ENCODE results near the gene C20orf202. TPM values are rescaled to one million over a fixed set of nuclear protein-coding genes. Genes with fewer than 3 reads are reported as not detected.

C20orf202 gene
- total and polyA plus RNA-seq, 9 of the 15 experiments (the other 6 are each of a cell fraction or from before 2014, with no cell fraction given) = 0.03 to 0.24 (median 0.15) TPM; not detected in 4

DNA sequence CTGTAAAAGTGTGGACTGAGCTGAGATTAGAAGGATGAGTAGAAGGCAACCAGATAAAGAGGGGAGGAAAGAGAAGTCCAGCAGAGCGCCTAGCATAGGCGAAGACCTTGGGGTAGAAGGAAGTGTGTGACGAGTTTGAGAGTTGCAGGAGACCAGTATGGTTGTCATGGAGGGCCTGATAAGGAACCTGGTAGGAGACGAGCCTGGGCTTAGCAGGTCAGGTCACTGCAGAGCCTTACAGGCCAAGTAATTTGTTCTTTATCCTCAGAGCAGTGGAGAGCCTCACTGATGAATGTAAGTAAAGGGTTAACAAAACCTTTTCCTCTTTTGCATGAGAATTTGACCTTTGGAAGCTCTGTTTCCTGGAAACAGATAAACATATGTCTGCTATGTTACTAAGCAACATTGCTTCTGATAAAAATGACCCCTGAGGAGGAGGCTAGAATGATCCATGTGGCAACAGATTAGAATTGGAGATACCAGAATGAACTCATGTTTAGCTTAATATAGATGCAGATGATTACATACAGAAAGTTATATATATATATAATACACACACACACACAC, 15.6 kb upstream of the C20orf202 start:
- H2AFZ ChIP-seq (ENCODE audit: low read depth, low read length) = peak overlapping the region; percentile 66
- peak overlapping the region in 1 of 2 experiments; percentile 60; a peak in 3 of 4 replicates for H3K9ac ChIP-seq (ENCODE audit: insufficient read depth in 1 of 2, low read depth in 2 of 2, low read length in 2 of 2)
- peak; percentile 85 for ATAC-seq
- H3K27me3 ChIP-seq (ENCODE audit: control insufficient read depth in 2 of 2, insufficient read depth in 2 of 2, low read length in 2 of 2) = no peaks in the 10 kb centered on the region
- DNase-seq (ENCODE audit: extremely low read depth in 1 of 4, low spot score in 3 of 4) = peak; percentile 57 to 90 (median 72)
- H3K4me2 ChIP-seq (ENCODE audit: insufficient read depth, low read length) = peak overlapping the region; percentile 63
- H3K36me3 ChIP-seq (ENCODE audit: control insufficient read depth, insufficient read depth, low read length) = no peaks in the 10 kb centered on the region
- peak overlapping the region; percentile 96 for H3K27ac ChIP-seq (ENCODE audit: extremely low read depth, low read depth, low read length)
- peaks cover 4% of the 10 kb centered on the region for H3K9me1 ChIP-seq (ENCODE audit: control insufficient read depth, insufficient read depth, low read length)
- in situ Hi-C loops (cut with MboI) = no loop called here
- 0% methylated on average over 3 of the region's 4 CpGs for whole genome bisulfite sequencing (ENCODE audit: insufficient coverage, low coverage, missing lambda C conversion rate)
- no peak overlapping the region for H3K4me3 ChIP-seq
- CTCF ChIA-PET (ENCODE audit: low intra/inter-chr PET ratio) = interaction anchor here (1.1 kb wide), 1 partner anchor 14 kb away, joined by 3 read pairs; no protein-coding TSS in a partner anchor
- peak; percentile 94 for FAIRE-seq
- H4K20me1 ChIP-seq (replicated peaks; ENCODE audit: control insufficient read depth, insufficient read depth, low read length) = no peaks in the 10 kb centered on the region
- POLR2A ChIA-PET = interaction anchor here (0.6 to 1.1 kb wide), 4 partner anchors 9 to 68 kb away, joined by 3 to 5 read pairs (median 4); partner anchors contain the start of gene C20orf202
- intact Hi-C loops (cut with micrococcal nuclease) = loop anchor here (10.0 kb wide), 1 partner anchor 373 kb away; no protein-coding TSS in a partner anchor
- H3K79me2 ChIP-seq (ENCODE audit: control insufficient read depth, insufficient read depth, low read length) = peaks cover 24% of the 10 kb centered on the region
- peaks cover 60 to 68% of the 10 kb centered on the region in 2 experiments for H3K4me1 ChIP-seq (replicated peaks in 1 of 2; ENCODE audit: control insufficient read depth in 2 of 2, insufficient read depth in 2 of 2, low read length in 2 of 2)
- no TSS peak for BruUV-seq (replicated peaks)
- no peaks in the 10 kb centered on the region for H3K9me3 ChIP-seq (replicated peaks; ENCODE audit: control insufficient read depth, insufficient read depth, low read depth, low read length)
- peak; percentile 73 for TF ChIP-seq SOX6 (IDR thresholded peaks at IDR 0.05)
- TF ChIP-seq MTA1 (IDR thresholded peaks at IDR 0.05; ENCODE audit: borderline replicate concordance) = peak; percentile 83; the same call in 1 of the 2 replicates
- peak; percentile 66; the same call in 1 of the 2 replicates for TF ChIP-seq GATAD2A (IDR thresholded peaks at IDR 0.05)
- TF ChIP-seq YY1 (IDR thresholded peaks at IDR 0.05; ENCODE audit: borderline replicate concordance in 1 of 3, control insufficient read depth in 1 of 3, extremely low read depth in 1 of 3, insufficient read depth in 3 of 3, insufficient read length in 1 of 3, insufficient replicate concordance in 2 of 3, low read depth in 1 of 3, low read length in 2 of 3) = peak in 1 of 3 experiments; percentile 62
- TF ChIP-seq KLF16 (IDR thresholded peaks at IDR 0.05) = peak; percentile 62
- no peak for TF ChIP-seq GTF2F1 (IDR thresholded peaks at IDR 0.05; ENCODE audit: low read depth, low read length)
- no peak for TF ChIP-seq ZNF668 (CRISPR knock-in tag; IDR thresholded peaks at IDR 0.05)
- TF ChIP-seq RFX1 (IDR thresholded peaks at IDR 0.05) = peak; percentile 92
- no peak for TF ChIP-seq STAG1 (CRISPR knock-in tag; IDR thresholded peaks at IDR 0.05; ENCODE audit: borderline replicate concordance)
- TF ChIP-seq HOXB6 (CRISPR knock-in tag; IDR thresholded peaks at IDR 0.05; ENCODE audit: borderline replicate concordance) = no peak
- peak; percentile 86 for TF ChIP-seq EP300 (IDR thresholded peaks at IDR 0.05; ENCODE audit: low read length)
- no peak for TF ChIP-seq HSF4 (CRISPR knock-in tag; IDR thresholded peaks at IDR 0.05; ENCODE audit: borderline replicate concordance)
- TF ChIP-seq NRF1 (conservative IDR thresholded peaks at IDR 0.05 in 1 of 2, IDR thresholded peaks at IDR 0.05 in 1 of 2) = 0 out of 4 replicates have a peak, but pooled peaks of 1 of the 2 experiments have one; percentile 15
- TF ChIP-seq, protein P1, sequence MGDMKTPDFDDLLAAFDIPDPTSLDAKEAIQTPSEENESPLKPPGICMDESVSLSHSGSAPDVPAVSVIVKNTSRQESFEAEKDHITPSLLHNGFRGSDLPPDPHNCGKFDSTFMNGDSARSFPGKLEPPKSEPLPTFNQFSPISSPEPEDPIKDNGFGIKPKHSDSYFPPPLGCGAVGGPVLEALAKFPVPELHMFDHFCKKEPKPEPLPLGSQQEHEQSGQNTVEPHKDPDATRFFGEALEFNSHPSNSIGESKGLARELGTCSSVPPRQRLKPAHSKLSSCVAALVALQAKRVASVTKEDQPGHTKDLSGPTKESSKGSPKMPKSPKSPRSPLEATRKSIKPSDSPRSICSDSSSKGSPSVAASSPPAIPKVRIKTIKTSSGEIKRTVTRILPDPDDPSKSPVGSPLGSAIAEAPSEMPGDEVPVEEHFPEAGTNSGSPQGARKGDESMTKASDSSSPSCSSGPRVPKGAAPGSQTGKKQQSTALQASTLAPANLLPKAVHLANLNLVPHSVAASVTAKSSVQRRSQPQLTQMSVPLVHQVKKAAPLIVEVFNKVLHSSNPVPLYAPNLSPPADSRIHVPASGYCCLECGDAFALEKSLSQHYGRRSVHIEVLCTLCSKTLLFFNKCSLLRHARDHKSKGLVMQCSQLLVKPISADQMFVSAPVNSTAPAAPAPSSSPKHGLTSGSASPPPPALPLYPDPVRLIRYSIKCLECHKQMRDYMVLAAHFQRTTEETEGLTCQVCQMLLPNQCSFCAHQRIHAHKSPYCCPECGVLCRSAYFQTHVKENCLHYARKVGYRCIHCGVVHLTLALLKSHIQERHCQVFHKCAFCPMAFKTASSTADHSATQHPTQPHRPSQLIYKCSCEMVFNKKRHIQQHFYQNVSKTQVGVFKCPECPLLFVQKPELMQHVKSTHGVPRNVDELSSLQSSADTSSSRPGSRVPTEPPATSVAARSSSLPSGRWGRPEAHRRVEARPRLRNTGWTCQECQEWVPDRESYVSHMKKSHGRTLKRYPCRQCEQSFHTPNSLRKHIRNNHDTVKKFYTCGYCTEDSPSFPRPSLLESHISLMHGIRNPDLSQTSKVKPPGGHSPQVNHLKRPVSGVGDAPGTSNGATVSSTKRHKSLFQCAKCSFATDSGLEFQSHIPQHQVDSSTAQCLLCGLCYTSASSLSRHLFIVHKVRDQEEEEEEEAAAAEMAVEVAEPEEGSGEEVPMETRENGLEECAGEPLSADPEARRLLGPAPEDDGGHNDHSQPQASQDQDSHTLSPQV (IDR thresholded peaks at IDR 0.05) = 0 out of 2 replicates have a peak, but pooled peaks have one; percentile 9
- TF ChIP-seq GABPA (tag; conservative IDR thresholded peaks at IDR 0.05; ENCODE audit: low read depth) = peak; percentile 46; the same call in 1 of the 2 replicates
- 0 out of 2 replicates have a peak, but pooled peaks have one; percentile 26 for TF ChIP-seq MEF2D (tag; conservative IDR thresholded peaks at IDR 0.05; ENCODE audit: low read depth)
- peak; percentile 69 for TF ChIP-seq SMARCA4 (IDR thresholded peaks at IDR 0.05)
- peak in 1 of 2 experiments; percentile 88; a peak in 2 of 4 replicates for TF ChIP-seq ETV6 (IDR thresholded peaks at IDR 0.05; ENCODE audit: borderline replicate concordance in 1 of 2, low read depth in 2 of 2, low read length in 1 of 2)
- TF ChIP-seq ETV6 (CRISPR knock-in tag; IDR thresholded peaks at IDR 0.05; ENCODE audit: borderline replicate concordance) = no peak
- no peak for TF ChIP-seq BHLHE40 (IDR thresholded peaks at IDR 0.05; ENCODE audit: low read length)
